H9 (cell line): ENCODE results near the gene UBE2D2. TPM values are rescaled to one million over a fixed set of nuclear protein-coding genes. Genes with fewer than 3 reads are reported as not detected.

Experiments
- DNase-seq: peaks from one replicate; pipeline ENCODE4 v3.0.0-alpha.2; 2017
- H2AFZ ChIP-seq: one replicate; pipeline ENCODE4 v1.6.1; 2013; ENCODE audit warnings: mild to moderate bottlenecking, low read length, control low read depth, moderate library complexity
- H2AK5ac ChIP-seq: 2 replicates; pipeline ENCODE4 v1.6.1; 2013; ENCODE audit warnings: low read length, control low read depth, mixed read lengths; ENCODE audit not compliant: insufficient read length
- H2BK120ac ChIP-seq: one replicate; pipeline ENCODE4 v1.6.1; 2013; ENCODE audit warnings: low read depth, mild to moderate bottlenecking, low read length, control low read depth, inconsistent platforms; ENCODE audit not compliant: poor library complexity, severe bottlenecking
- H2BK12ac ChIP-seq: 2 replicates; pipeline ENCODE4 v1.6.1; 2013; ENCODE audit warnings: low read length, control low read depth, mixed read lengths, low read depth; ENCODE audit not compliant: insufficient read length
- H2BK15ac ChIP-seq: 2 replicates; pipeline ENCODE4 v1.6.1; 2013; ENCODE audit warnings: low read depth, low read length, control low read depth
- H2BK20ac ChIP-seq: one replicate; pipeline ENCODE4 v1.6.1; 2013; ENCODE audit warnings: low read depth, mild to moderate bottlenecking, low read length, control low read depth, inconsistent platforms; ENCODE audit not compliant: poor library complexity, severe bottlenecking
- H2BK5ac ChIP-seq: 2 replicates; pipeline ENCODE4 v1.6.1; 2013; ENCODE audit warnings: low read length, control low read depth, mixed read lengths; ENCODE audit not compliant: insufficient read length
- H3K14ac ChIP-seq: 2 replicates; pipeline ENCODE4 v1.6.1; 2013; ENCODE audit warnings: low read length, control low read depth; ENCODE audit not compliant: insufficient read depth
- H3K18ac ChIP-seq: 2 replicates; pipeline ENCODE4 v1.6.1; 2013; ENCODE audit warnings: low read depth, mild to moderate bottlenecking, mixed read lengths, low read length, control low read depth; ENCODE audit not compliant: insufficient read length
- H3K23ac ChIP-seq: 2 replicates; pipeline ENCODE4 v1.6.1; 2013; ENCODE audit warnings: low read length, control low read depth, mixed read lengths, low read depth; ENCODE audit not compliant: insufficient read length
- H3K23me2 ChIP-seq: 2 replicates; pipeline ENCODE4 v1.6.1; 2013; ENCODE audit warnings: low read depth, mild to moderate bottlenecking, mixed read lengths, low read length, control low read depth; ENCODE audit not compliant: insufficient read length, poor library complexity, severe bottlenecking
- H3K27ac ChIP-seq: 2 replicates; pipeline ENCODE4 v1.5.1; 2013; ENCODE audit warnings: low read length, control low read depth, mixed read lengths, low read depth; ENCODE audit not compliant: insufficient read length
- H3K27me3 ChIP-seq: 2 replicates; pipeline ENCODE4 v1.6.1; 2013; ENCODE audit warnings: low read length, control low read depth, inconsistent platforms; ENCODE audit not compliant: insufficient read depth
- H3K4ac ChIP-seq: 2 replicates; pipeline ENCODE4 v1.6.1; 2013; ENCODE audit warnings: low read depth, mild to moderate bottlenecking, control low read depth, inconsistent platforms, low read length, moderate library complexity
- H3K4me1 ChIP-seq: 2 replicates; pipeline ENCODE4 v1.6.1; 2013; ENCODE audit warnings: low read length, control low read depth, inconsistent platforms; ENCODE audit not compliant: insufficient read depth
- H3K4me2 ChIP-seq: 2 replicates; pipeline ENCODE4 v1.6.1; 2013; ENCODE audit warnings: low read length, control low read depth, mixed read lengths; ENCODE audit not compliant: insufficient read length, insufficient read depth
- H3K56ac ChIP-seq: 2 replicates; pipeline ENCODE4 v1.6.1; 2013; ENCODE audit warnings: low read depth, mild to moderate bottlenecking, mixed read lengths, low read length, control low read depth; ENCODE audit not compliant: insufficient read length
- H3K79me1 ChIP-seq: 2 replicates; pipeline ENCODE4 v1.6.1; 2013; ENCODE audit warnings: low read depth, mild to moderate bottlenecking, moderate library complexity, low read length, control low read depth, inconsistent platforms; ENCODE audit not compliant: insufficient read depth, poor library complexity, severe bottlenecking
- H3K79me2 ChIP-seq: 2 replicates; pipeline ENCODE4 v1.6.1; 2013; ENCODE audit warnings: low read length, control low read depth, inconsistent platforms; ENCODE audit not compliant: insufficient read depth
- H3K9ac ChIP-seq: 2 replicates; pipeline ENCODE4 v1.6.1; 2013; ENCODE audit warnings: low read length, control low read depth, mixed read lengths; ENCODE audit not compliant: insufficient read length; ENCODE audit errors: extremely low read depth
- H3K9me3 ChIP-seq: one replicate; pipeline ENCODE4 v1.6.1; 2013; ENCODE audit warnings: low read depth, low read length, inconsistent platforms; ENCODE audit not compliant: control insufficient read depth
- H3T11ph ChIP-seq: one replicate; pipeline ENCODE4 v1.6.1; 2013; ENCODE audit warnings: mild to moderate bottlenecking, low read length, control low read depth, inconsistent platforms
- H4K20me1 ChIP-seq: one replicate; pipeline ENCODE4 v1.6.1; 2013; ENCODE audit not compliant: control insufficient read depth, insufficient read length, insufficient read depth
- H4K5ac ChIP-seq: 2 replicates; pipeline ENCODE4 v1.6.1; 2013; ENCODE audit warnings: low read depth, mild to moderate bottlenecking, mixed read lengths, low read length, control low read depth; ENCODE audit not compliant: insufficient read length
- H4K8ac ChIP-seq: replicated peaks from 2 replicates; pipeline ENCODE4 v1.6.1; 2013; ENCODE audit warnings: low read length, control low read depth, mixed read lengths, low read depth; ENCODE audit not compliant: insufficient read length
- H4K91ac ChIP-seq: 2 replicates; pipeline ENCODE4 v1.6.1; 2013; ENCODE audit warnings: low read depth, mild to moderate bottlenecking, moderate library complexity, mixed read lengths, low read length, control low read depth; ENCODE audit not compliant: insufficient read length
- H3K27ac Mint-ChIP-seq, 3 experiments: 2 replicates in 2 of 3; 3 replicates in 1 of 3; pipeline ENCODE4 v1.8.0; 2020 to 2021; ENCODE audit warnings: mixed read lengths in 3 of 3, mild to moderate bottlenecking in 1 of 3, moderate library complexity in 1 of 3
- H3K27me3 Mint-ChIP-seq: 2 replicates; pipeline ENCODE4 v1.8.0; 2021; ENCODE audit warnings: low read depth, mild to moderate bottlenecking, moderate library complexity, mixed read lengths
- H3K36me3 Mint-ChIP-seq, 3 experiments: 2 replicates in 2 of 3; 3 replicates in 1 of 3; pipeline ENCODE4 v1.8.0; 2020 to 2021; ENCODE audit warnings: low read depth in 3 of 3, mixed read lengths in 3 of 3; ENCODE audit not compliant: insufficient read depth in 1 of 3
- H3K4me1 Mint-ChIP-seq, 2 experiments: 2 replicates each; pipeline ENCODE4 v1.8.0; 2020; ENCODE audit warnings: mixed read lengths in 2 of 2
- H3K4me3 Mint-ChIP-seq, 2 experiments: 2 replicates in 1 of 2; 3 replicates in 1 of 2; pipeline ENCODE4 v1.8.0; 2020 to 2021; ENCODE audit warnings: mild to moderate bottlenecking in 2 of 2, mixed read lengths in 2 of 2, moderate library complexity in 1 of 2
- H3K9me3 Mint-ChIP-seq, 2 experiments: 2 replicates in 1 of 2; 3 replicates in 1 of 2; pipeline ENCODE4 v1.8.0; 2020; ENCODE audit warnings: mild to moderate bottlenecking in 2 of 2, mixed read lengths in 2 of 2, moderate library complexity in 1 of 2
- CTCF ChIP-seq: fragments of 200-600 bp; sonication (generic); conservative IDR thresholded peaks from 3 replicates; pipeline ENCODE4 v1.8.0; 2021; ENCODE audit warnings: antibody characterized with exemption, mild to moderate bottlenecking
- WGBS: extraction: QIAGEN DNeasy Blood & Tissue Kit; methylation state at CpG from one replicate; pipeline ENCODE4 v1.1.7; 2013; ENCODE audit warnings: missing lambda C conversion rate, low lambda C conversion rate, mixed read lengths; ENCODE audit not compliant: insufficient read length; ENCODE audit errors: extremely low coverage; 5-methylcytosine and 5-hydroxymethylcytosine counted together
- total RNA-seq: library from RNA; stranded (reverse); gene quantifications from 2 replicates; pipeline ENCODE4 v1.2.1, GENCODE V29; 2021

UBE2D2 gene
- total RNA-seq, 1 experiment from 2014 or later, result 236 TPM

- Histone ChIP-seq H2AK5ac (no peak overlapping the region), H3K9me3 (no peaks in the 10 kb centered on the region), H4K91ac (no peak overlapping the region), H3K14ac (no peak overlapping the region), H3K79me1 (no peaks in the 10 kb centered on the region), H3K4me1 (peaks cover 22% of the 10 kb centered on the region; the same call in 1 of the 2 replicates), H2BK20ac (no peak overlapping the region), H3K4ac (no peak overlapping the region), H4K5ac (no peak overlapping the region), H3K27me3 (peaks cover 14% of the 10 kb centered on the region; the same call in 1 of the 2 replicates), H2BK15ac (no peak overlapping the region), H2BK5ac (no peak overlapping the region), H2BK12ac (no peak overlapping the region), H3K23ac (no peak overlapping the region), H3K23me2 (peaks cover 4% of the 10 kb centered on the region), H3K79me2 (no peaks in the 10 kb centered on the region), H3K56ac (no peak overlapping the region), H4K8ac (no peak overlapping the region), H2BK120ac (no peak overlapping the region), H3K18ac (no peak overlapping the region), H3K27ac (no peak overlapping the region), H2AFZ (no peak overlapping the region), H3K9ac (no peak overlapping the region), H3T11ph (no peak overlapping the region), H4K20me1 (no peaks in the 10 kb centered on the region), H3K4me2 (no peak overlapping the region)
- peak; percentile 45 for DNase-seq
- Mint-ChIP-seq H3K27me3 (peaks cover 51% of the 10 kb centered on the region), H3K4me3 (peak overlapping the region in 1 of 2 experiments; percentile 26; a peak in 1 of 5 replicates), H3K36me3 (peaks cover 0 to 15% (median 0%) of the 10 kb centered on the region in 3 experiments; a peak in 4 of 7 replicates), H3K4me1 (peaks cover 60 to 71% of the 10 kb centered on the region in 2 experiments), H3K27ac (peak overlapping the region in 1 of 3 experiments; percentile 31; a peak in 1 of 7 replicates), H3K9me3 (no peaks in the 10 kb centered on the region; a peak in 1 of 5 replicates)
- no peak for TF ChIP-seq CTCF
- WGBS, result no CpG with 5 or more reads among the region's 16 CpGs
These were observed 82.0 kb downstream of the UBE2D2 start for GRCh38 chr5:139642891-139643871.
